ENCODE data around the gene FILIP1L. TPM values are rescaled to one million over a fixed set of nuclear protein-coding genes. Genes with fewer than 3 reads are reported as not detected.
"Not testable (repeated sequence)": the region's sequence is repeated elsewhere in the genome, so short reads cannot be mapped to it uniquely, and the experiment has no call there.

Gene FILIP1L
- total RNA-seq, 1 donor from 2014 or later, result 136 TPM

DNA sequence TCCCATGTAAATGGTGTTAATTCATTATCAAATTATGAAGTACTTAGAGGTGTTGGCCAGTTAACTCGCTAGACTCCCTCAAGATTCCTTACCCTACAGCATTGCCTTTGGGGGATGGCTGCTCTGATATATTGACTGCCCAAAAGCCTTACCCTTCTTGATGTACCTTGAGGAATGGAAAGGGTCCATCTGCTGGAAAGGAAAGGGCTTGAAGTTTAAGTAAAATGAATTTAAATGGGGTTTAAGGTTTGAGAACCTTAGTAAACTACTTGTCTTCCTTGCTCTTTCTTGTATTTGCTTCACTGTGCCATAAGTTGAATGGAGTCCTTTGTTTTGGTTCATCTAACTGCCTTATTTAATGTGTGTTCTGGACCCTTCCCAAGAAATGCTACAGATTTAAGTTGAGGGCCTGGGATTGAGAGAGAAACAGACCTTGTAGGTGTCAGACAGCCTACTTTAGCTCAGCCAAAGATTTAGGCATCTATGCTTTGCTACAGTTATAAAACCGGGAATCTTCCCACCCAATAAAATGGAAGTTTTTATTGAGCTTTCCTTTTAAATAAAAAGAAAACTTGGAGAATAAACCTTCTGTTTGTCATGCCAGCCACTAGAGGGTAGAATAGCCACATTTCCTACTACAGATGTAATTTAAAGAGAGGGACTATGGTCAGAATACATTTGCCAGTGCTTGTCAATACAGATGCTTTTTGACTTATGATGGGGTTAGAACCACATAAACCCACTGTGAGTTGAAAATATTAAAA lies 271.3 kb downstream of the FILIP1L start:
- no peak for DNase-seq (ENCODE audit: low spot score)

DNA sequence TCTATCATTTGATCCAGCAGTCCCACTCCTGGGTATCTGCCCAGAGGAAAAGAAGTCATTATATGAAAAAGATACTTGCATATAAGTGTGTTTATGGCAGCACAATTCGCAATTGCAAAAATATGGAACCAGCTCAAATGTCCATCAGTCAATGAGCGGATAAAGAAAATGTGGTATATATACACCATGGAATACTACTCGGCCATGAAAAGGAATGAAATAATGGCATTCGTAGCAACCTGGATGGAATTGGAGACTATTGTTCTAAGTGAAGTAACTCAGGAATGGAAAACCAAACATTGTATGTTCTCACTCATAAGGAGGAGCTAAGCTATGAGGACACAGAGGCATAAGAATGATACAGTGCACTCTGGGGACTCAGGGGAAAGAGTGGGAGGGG lies 272.4 kb downstream of the FILIP1L start:
- DNase-seq (ENCODE audit: low spot score), result not testable (repeated sequence)

DNA sequence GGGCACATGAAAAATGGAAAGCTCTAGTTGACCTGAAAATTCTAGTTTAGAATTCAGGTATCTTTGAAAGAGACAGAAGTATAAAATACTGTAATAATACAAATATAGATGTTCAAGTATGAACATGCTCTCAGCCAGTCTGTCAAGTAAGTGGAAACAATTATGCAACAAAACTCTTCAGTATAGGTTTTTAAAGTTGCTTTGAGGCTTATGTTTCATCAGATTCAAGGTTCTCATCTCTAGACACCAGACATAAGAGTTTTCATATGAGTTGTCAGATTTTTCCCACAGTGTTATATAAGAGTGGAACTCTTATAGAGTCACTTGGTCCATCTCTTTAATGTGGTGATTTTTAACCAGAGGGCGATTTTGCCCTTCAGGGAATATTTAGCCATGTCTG lies 274.7 kb downstream of the FILIP1L start:
- DNase-seq (ENCODE audit: low spot score), result no peak

DNA sequence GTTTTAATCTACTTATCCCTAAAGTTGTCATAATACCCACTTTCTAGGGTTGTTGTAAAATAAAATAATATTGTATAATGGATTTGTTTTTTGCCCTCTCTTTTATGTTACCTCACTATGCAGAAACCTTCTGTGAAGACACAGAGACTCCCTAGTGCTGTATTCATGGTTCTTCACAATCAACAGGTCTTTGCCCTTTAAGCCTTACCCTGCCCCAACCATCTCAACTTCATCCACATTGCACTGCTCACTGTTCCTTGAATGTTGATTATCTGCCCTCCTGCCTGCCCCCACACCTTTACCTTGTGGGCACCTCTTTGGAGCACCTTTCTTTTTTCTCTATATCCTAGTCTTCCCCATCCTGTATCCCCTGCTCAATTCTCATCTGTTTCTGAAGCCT lies 275.5 kb downstream of the FILIP1L start:
- no peak for DNase-seq (ENCODE audit: low spot score)

DNA sequence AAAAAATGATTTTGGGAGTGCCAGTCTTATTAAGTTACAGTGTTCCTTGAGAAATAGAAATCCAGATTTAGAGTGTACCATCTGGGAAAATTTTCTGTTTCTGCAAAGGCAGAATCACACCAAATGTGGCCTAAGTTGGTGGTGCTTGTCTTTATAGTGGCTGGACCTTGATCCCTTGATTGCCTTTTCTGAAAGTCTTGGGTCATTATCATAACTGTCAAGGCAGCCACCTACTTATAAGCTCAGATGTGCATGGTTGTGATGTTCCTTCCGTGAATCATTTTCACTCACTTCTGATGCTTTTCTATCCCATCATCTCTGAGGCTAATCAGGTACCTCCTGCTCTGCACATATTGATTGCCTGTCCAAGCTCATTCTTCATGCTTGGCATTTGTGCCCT lies 276.6 kb downstream of the FILIP1L start:
- no peak for DNase-seq (ENCODE audit: low spot score)

DNA sequence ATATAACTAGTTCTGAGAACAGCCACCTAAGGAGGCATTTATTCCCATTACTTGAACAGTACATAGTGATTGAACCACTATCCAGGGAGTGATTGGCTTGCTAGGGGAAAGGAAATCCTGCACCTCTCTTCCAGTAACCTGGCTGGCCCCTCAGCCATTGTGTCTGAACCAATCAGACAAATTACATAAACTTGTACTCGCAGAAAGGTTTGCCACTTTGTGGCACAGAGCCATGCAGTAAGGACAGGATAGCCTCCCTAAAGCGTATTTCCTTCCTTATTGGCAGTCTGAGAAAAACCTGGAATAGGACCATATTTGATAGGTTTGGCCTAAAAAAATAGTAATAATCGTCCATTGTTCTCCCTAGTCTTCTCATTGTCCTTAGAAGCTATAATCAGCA lies 277.6 kb downstream of the FILIP1L start:
- DNase-seq (ENCODE audit: low spot score), result no peak

DNA sequence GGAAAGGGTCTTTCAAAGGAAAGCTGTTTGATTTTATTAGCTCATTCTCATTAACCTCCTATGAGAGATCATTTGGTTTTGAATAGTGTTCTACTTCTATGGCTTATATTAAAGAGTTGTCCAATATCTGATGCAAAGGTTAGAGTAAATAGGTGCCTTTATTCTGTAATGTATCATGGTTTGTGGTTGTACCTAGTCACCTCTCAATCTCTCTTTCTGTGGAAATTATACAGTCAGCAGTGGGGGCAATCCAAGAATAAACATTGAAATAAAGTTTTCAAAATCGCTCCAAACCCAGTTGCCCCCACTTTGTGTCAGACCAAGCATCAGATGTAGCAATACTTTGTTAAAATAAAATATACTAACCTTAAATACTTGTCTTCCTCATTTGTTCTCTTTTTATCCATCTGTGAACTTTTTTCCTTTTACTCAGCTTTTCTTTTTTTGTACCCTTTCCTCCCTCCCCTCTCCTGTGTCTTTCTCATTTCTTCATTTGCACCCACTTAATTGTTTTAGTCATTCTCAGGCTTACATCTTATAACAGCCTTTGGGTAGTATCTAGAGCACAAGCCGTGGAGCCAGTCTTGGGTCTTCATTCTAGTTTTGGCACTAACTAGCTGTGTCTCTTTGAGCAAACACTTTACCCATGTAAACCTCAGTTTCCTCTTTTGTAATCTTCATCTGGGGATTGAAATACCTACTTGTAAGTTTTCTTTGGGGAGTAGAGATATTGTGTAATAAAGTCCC lies 279.9 kb downstream of the FILIP1L start:
- DNase-seq (ENCODE audit: low spot score), result no peak

DNA sequence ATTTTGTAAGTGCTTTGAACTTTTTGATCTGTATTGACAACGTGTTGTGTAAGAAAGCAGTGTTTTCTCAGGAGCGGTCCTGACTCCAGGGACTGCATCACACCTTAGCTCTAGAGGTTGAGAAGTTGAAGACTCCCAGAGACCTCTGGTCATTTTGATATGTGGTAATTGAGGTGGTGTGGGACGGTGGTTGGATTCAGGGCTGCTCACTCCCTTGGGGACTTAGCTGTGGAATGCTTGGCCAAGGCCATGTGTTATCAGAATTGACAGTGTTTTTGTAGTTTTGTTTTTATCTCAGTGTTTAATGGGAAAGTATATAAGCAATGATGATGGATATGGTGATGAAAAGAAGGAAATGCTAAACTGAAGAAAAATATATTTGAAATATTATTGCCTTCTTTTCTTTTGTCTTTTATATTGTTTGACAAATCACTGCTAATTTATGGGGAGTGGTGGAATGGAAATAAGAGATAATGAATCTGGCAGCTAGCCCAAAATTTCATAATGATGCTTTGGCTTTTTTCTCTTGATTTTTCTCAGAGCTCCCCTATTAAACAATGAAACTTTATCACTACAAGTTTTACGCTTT lies 280.6 kb downstream of the FILIP1L start:
- DNase-seq (ENCODE audit: low spot score), result no peak

DNA sequence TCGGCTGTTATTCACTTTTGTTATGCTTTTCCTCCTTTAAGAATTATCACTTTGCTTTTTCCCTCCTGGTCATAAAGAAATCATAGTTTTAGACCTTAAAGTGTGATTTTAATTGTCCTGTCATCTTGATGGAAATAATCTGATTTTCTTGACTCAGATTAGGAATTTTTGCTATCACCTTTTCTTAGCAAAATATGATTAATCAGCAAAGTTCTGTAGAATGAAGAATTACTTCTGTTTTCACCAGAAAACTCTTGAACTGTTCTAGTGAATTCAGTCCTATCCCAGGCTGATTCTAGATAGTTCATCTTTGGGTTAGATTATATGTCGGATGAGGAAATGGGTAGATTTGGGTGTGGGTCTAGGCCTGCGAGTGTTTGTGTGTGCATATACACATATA lies 284.5 kb downstream of the FILIP1L start:
- no peak for DNase-seq (ENCODE audit: low spot score)

DNA sequence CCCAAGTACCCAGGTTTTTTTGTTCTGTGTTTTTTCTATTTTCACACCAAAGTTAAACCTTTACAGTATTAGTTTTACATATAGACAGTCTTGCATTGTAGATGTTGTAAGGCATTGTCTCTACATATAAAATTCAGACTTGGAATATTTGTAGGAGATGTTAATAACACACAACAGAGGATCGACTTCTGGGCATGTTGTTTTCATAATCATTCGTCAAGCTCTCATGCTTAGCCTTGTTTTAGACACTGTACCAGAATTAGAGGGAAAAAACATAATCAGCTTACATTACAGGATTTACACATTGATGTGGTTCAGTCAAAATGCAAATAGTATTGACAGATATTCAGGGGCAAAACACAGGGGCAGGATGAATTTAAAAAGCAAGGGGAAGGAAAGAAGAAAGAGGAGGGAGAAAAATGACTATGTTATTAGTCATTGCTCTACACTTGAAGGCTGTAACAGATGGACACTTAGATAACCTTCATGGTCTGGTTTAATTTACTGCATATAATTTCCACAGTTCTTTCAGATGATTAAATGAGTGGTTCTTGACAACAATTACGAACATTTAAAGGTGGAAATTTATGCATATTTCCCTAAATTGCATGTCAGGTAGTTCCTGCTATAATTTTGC lies 289.2 kb downstream of the FILIP1L start:
- DNase-seq (ENCODE audit: low spot score), result no peak

DNA sequence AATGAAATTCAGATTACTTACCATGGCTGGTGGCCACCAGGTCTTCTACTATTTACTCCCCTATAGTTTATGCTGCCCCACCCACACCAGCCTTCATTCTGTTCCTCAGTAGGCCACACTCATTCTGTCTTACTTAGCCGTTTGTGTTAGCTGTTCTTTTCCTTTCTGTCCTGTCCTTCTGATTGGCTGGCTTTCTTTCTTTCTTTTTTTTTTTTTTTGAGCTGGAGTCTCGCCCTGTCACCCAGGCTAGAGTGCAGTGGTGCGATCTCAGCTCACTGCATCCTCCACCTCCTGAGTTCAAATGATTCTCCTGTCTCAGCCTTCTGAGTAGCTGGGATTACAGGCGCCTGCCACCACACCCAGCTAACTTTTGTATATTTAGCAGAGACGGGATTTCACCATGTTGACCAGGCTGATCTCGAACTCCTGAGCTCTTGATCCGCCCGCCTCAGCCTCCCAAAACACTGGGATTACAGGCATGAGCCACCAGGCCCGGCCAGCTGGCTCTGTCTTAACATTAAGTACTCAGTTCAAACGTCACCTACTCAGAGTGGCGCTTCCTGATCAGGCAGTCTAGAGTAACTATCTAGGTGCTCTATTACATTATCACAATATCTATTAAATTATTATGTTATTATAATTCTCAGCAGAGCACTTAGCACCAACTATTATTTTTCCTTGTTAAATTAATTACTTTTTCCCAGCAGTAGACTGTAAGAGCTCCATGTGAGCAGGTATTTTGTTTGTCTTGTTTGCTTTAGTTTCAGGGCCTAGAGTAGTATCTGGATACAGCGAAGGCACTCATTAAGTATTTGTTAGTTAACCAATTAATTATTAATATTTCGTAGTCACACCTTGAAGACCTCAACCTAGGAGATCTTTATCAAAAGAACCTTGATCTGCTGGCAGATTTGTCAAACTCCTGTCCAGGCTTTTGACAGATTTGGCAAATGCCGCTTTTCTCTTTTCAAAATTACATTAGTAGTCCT lies 290.3 kb downstream of the FILIP1L start:
- DNase-seq (ENCODE audit: low spot score), result no peak

DNA sequence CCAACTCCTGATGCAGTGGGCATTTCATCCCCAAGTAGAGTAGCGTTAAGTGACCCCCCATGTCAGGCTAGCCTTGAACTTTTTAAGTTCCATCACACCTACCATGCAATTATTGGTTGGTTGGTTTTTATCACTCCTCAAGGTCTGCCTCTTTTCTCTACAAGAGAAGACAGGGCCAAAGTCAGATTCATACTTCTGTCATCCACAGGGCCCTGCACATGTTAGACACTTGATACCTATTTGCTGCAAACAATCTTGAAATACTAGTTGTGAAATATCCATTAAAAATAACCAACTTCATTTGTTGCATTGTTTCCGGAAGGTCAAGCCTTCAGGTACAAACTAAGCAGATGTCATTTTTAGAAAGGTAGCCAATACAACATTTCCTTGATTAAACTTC lies 295.5 kb downstream of the FILIP1L start:
- DNase-seq (ENCODE audit: low spot score), result no peak

DNA sequence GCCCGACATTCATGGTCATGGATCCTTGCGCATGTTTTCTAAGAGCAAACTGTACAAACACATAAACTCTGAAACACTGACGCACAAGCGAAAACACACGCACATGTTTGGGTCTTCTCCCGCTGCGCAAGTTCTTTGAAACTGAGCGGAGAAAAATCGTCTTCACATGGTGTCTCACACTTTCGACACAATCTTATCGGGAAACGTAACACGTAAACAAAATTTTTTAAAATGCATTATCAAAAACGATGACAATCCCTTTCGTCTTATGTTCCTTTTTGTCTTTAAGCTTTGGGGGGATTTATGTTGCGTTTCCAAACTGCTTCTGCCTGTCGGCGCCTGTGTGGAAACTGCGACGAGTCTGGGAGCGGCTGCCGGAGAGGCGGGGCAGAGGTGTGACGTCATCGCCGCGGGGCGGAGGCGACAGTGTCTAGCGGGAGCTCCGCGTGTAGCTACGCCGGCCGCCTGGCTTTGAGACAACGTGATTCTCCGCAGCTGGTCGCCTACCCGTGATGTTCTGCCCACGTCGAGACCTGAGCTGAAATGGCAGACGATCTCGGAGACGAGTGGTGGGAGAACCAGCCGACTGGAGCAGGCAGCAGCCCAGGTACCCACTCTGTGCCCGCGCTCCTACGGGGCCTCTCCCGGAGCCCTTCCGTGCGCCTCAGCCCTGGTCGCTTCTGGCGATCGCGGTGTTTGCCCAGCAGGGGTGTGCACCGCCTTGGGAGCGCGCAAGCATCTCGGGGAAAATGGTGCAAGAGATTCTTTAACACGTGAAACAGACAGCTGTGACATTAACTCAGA lies 296.7 kb downstream of the FILIP1L start, which contains the start of gene CMSS1:
CMSS1 (plus strand) TSS at position 426 of the 804 bp plus-strand sequence.
- DNase-seq (ENCODE audit: low spot score), result peak; percentile 96

DNA sequence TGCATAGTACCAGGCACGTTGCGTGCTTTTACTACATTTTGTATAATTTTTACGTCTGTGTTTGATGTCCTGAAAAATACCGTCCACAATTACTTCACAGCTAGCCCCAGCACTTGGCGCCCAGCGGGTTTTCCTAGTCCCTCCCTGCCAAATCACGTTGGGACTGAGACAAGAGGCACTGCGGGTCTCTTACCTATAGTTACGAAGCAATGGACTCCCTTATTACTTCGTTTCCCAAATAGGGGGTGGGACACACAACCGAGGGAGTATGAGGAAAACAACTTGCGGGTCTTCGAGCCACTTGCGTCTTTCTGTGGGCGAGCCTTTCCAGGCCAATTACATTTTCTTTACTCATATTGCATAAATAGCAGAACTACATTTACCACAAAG lies 297.3 kb downstream of the FILIP1L start:
- no peak for DNase-seq (ENCODE audit: low spot score)

DNA sequence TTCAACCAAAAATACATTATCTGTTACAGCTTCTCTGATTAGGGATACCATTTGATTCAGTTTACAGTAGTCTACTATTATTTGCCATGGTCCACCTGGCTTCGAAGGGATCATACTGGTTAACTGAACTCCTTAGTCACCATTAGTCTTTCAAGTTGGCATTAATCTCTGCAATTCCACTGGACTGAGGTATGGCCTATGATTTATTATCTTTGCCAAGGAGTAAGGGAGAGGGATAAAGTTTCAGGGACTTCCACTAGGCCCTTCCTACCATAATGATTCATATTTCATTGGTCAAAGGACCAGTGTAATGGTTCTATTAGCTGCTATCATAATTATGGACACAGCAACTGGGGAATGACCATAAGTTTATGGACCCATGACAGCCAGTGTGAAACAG lies 303.9 kb downstream of the FILIP1L start:
- DNase-seq (ENCODE audit: low spot score), result no peak

DNA sequence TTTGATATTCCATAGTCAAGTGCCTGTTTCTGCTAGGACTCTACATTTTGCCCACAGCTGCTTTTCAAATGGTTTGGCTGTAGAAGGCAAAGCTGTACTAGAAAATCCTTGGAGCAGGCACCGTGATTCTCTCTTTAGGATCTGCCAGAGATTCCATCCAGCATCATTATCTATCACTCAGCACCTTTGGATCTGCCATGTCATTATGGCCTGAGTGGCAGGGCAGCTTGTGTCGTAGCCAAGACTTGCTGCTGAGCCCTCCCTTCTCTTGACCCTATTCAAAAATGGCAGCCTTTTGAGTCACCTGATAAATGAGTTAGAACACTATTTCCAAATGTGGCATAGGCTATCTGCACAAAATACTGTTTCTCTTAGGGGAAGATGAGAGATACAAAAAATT lies 304.7 kb downstream of the FILIP1L start:
- DNase-seq (ENCODE audit: low spot score), result no peak

DNA sequence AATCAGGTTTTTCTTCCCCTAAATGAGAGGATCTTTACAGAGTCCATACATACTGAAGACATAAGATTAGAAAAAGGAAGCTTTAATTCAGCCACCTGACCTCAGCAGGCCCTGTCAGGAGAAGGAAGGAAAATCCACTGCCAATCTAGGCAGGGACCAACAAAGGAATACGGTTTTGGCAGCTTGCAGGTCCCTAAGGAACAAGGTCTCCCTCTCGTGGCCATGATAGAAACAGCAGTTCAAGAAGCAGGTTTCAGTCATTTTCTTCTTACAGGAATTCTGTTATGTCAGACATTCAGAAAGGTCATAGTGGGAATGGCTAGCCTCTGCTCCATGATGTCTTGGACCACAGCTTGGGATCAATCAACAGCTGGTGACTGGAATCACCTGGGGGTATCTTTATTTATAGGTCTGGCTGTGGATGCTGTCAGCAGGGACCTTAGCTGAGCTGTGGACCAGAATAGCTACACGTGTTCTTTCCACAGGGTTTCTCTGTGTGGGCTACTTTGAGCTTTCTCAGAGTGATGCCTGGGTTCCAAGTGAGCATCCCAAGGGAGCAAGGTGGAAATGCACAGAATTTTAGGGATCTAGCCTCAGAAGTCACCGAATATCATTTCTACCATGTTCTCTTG lies 306.0 kb downstream of the FILIP1L start:
- no peak for DNase-seq (ENCODE audit: low spot score)

DNA sequence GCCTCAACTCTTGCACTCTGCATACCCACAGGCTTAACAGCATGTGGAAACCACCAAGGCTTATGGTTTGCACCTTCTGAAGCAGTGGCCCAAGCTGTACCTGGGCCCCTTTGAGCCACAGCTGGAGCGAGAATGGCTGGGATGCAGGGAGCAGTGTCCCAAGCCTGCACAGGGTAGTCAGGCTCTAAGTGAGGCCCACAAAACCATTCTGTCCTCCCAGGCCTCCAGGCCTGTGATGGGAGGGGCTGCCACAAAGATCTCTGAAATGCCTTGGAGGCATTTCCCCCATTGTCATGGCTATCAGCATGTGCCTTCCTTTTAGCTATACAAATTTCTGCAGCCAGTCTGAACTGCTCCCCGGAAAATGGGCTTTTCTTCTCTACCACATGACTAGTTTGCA lies 309.1 kb downstream of the FILIP1L start:
- no peak for DNase-seq (ENCODE audit: low spot score)

DNA sequence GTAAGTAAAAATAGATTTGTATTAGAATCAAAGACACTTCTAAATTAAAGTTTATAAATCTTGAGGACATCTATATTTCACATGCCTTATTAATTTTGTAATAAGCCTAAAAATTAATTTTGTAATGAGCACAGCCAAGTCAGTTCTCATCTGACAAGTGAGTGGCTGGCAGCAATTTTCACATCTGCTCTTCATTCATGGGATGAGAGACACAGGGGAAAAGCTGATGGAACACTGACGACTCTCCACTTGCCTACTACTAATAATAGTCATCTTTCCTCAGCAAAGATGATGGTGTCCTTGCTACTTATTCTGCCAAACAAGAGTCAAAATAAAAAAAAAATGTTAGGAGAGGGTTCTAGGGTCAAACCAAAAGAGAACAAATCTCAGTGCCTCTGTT lies 311.0 kb downstream of the FILIP1L start:
- DNase-seq (ENCODE audit: low spot score), result no peak

DNA sequence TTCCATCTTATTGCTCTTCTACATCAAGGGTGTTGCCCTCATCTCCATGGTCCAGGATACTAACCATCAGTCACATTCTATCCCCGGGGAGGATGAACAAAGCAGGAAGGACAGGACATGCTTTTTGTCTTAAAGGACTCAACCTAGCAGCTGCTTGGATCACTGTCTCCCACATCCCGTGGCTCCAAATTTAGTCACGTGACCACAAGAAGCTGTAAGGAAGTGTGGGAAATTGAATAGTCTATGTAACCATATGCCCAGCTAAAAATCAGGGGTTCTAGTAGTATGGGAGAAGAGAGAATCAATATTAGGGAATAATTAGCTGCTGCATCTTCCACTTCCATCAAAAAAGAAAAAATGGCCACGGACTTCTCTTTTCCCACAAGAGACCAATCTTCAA lies 314.9 kb downstream of the FILIP1L start:
- DNase-seq (ENCODE audit: low spot score), result no peak
